Suprapubic skin (tissue), 4 donors: ENCODE data around the gene ABHD17C.

Experiments
- EP300 ChIP-seq: sonication (generic); formaldehyde crosslinking; IDR thresholded peaks from one replicate; pipeline ENCODE4 v1.6.1; 2017; ENCODE audit warnings: antibody characterized with exemption
- POLR2A ChIP-seq, 2 donors: fragments of 450-650 bp; IDR thresholded peaks; one replicate each; pipeline ENCODE4 v1.6.1; 2017; ENCODE audit warnings: antibody characterized with exemption in 2 of 2, mild to moderate bottlenecking in 2 of 2, moderate library complexity in 2 of 2
- POLR2AphosphoS5 ChIP-seq, 3 donors: sonication (generic); formaldehyde crosslinking; IDR thresholded peaks; one replicate each; pipeline ENCODE4 v1.6.1; 2017; ENCODE audit warnings: antibody characterized with exemption in 3 of 3
- TF ChIP-seq, protein P1 (sequence below), 2 donors: fragments of 200-600 bp in 1 of 2; fragments of 450-650 bp in 1 of 2; sonication (generic) in 1 of 2; IDR thresholded peaks; one replicate each; pipeline ENCODE4 v1.5.1; 2016 to 2019; ENCODE audit warnings: antibody characterized with exemption in 2 of 2, mild to moderate bottlenecking in 1 of 2, moderate library complexity in 1 of 2

DNA sequence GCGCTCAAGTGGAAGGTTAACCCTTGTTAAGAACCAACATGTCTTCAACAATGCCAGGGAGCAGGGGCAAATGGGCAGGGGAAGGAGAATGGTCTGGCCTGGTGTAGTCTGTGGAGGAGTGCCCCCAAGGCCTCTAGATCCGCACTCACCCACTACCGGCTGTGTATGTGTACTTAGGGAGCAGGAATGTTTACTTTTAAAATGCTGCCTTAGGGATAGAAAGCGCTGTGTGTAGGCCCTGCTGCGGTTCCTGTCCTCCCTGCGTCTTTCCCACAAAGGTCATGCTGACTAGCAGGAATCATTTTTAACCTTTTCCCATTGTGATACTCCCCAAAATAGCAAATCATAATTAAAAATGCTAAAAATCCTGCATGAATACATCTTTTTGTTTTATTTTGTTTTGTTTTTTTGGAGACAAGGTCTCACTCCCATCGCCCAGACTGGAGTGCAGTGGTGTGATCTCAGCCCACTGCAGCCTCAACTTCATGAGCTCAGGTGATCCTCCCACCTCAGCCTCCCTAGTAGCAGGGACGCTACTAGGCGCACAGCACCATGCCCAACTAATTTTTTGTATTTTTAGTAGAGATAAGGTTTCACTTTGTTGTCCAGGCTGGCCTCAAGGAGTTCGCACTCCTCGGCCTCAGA is 48.2 kb downstream of the ABHD17C start:
- no peak for TF ChIP-seq EP300
- TF ChIP-seq POLR2A (IDR thresholded peaks at IDR 0.05) = no peak
- TF ChIP-seq, protein P1, sequence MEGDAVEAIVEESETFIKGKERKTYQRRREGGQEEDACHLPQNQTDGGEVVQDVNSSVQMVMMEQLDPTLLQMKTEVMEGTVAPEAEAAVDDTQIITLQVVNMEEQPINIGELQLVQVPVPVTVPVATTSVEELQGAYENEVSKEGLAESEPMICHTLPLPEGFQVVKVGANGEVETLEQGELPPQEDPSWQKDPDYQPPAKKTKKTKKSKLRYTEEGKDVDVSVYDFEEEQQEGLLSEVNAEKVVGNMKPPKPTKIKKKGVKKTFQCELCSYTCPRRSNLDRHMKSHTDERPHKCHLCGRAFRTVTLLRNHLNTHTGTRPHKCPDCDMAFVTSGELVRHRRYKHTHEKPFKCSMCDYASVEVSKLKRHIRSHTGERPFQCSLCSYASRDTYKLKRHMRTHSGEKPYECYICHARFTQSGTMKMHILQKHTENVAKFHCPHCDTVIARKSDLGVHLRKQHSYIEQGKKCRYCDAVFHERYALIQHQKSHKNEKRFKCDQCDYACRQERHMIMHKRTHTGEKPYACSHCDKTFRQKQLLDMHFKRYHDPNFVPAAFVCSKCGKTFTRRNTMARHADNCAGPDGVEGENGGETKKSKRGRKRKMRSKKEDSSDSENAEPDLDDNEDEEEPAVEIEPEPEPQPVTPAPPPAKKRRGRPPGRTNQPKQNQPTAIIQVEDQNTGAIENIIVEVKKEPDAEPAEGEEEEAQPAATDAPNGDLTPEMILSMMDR (IDR thresholded peaks at IDR 0.05) = no peak
- no peak for TF ChIP-seq POLR2AphosphoS5 (IDR thresholded peaks at IDR 0.05)
